Liver (tissue), 3 donors: ENCODE data around the gene ADGRF5.
A peak's percentile ranks its signal among the peaks of the same experiment; 100 is the strongest.

Experiments
- ATF3 ChIP-seq: IDR thresholded peaks from 2 replicates; pipeline ENCODE4 v1.6.1; 2016; ENCODE audit warnings: antibody characterized with exemption
- CTCF ChIP-seq: fragments of 150-350 bp; IDR thresholded peaks from 2 replicates; pipeline ENCODE4 v1.5.1; 2017; ENCODE audit warnings: improper control_type of control experiment, low read depth, low read length; ENCODE audit not compliant: missing input control
- FOXA1 ChIP-seq: IDR thresholded peaks from 2 replicates; pipeline ENCODE4 v1.6.1; 2016; ENCODE audit warnings: antibody characterized with exemption
- FOXA2 ChIP-seq: IDR thresholded peaks from 2 replicates; pipeline ENCODE4 v1.6.1; 2016; ENCODE audit warnings: antibody characterized with exemption
- GABPA ChIP-seq, 2 donors: IDR thresholded peaks in 1 of 2; conservative IDR thresholded peaks in 1 of 2; 2 replicates each; pipeline ENCODE4 v1.6.1; 2016; ENCODE audit warnings: antibody characterized with exemption in 2 of 2, mild to moderate bottlenecking in 1 of 2, moderate library complexity in 1 of 2
- JUND ChIP-seq, 2 donors: IDR thresholded peaks; 2 replicates each; pipeline ENCODE4 v1.6.1; 2016; ENCODE audit warnings: antibody characterized with exemption in 2 of 2
- NR2F2 ChIP-seq: IDR thresholded peaks from 2 replicates; pipeline ENCODE4 v1.6.1; 2016; ENCODE audit warnings: antibody characterized with exemption
- RAD21 ChIP-seq, 2 donors: IDR thresholded peaks; 2 replicates each; pipeline ENCODE4 v1.6.1; 2016; ENCODE audit warnings: antibody characterized with exemption in 2 of 2, mild to moderate bottlenecking in 2 of 2
- SP1 ChIP-seq: IDR thresholded peaks from 2 replicates; pipeline ENCODE4 v1.6.1; 2018; ENCODE audit warnings: antibody characterized with exemption, mild to moderate bottlenecking
- TAF1 ChIP-seq: conservative IDR thresholded peaks from 2 replicates; pipeline ENCODE4 v1.6.1; 2016; ENCODE audit warnings: antibody characterized with exemption, mild to moderate bottlenecking
- YY1 ChIP-seq: IDR thresholded peaks from 2 replicates; pipeline ENCODE4 v1.6.1; 2016; ENCODE audit warnings: antibody characterized with exemption, mild to moderate bottlenecking
- TF ChIP-seq, protein P1 (sequence below): IDR thresholded peaks from 2 replicates; pipeline ENCODE4 v1.6.1; 2016; ENCODE audit warnings: antibody characterized with exemption, mild to moderate bottlenecking
- donor health status: healthy.
- donor health status: healthy.

- TF ChIP-seq FOXA2 (no peak), YY1 (no peak), SP1 (no peak), CTCF (no peak), GABPA (IDR thresholded peaks at IDR 0.05 in 1 of 2, conservative IDR thresholded peaks at IDR 0.05 in 1 of 2) (no peak), ATF3 (no peak), RAD21 (IDR thresholded peaks at IDR 0.05) (no peak), FOXA1 (no peak), TAF1 (no peak), JUND (IDR thresholded peaks at IDR 0.05) (no peak), NR2F2 (peak; percentile 42)
- TF ChIP-seq, protein P1, sequence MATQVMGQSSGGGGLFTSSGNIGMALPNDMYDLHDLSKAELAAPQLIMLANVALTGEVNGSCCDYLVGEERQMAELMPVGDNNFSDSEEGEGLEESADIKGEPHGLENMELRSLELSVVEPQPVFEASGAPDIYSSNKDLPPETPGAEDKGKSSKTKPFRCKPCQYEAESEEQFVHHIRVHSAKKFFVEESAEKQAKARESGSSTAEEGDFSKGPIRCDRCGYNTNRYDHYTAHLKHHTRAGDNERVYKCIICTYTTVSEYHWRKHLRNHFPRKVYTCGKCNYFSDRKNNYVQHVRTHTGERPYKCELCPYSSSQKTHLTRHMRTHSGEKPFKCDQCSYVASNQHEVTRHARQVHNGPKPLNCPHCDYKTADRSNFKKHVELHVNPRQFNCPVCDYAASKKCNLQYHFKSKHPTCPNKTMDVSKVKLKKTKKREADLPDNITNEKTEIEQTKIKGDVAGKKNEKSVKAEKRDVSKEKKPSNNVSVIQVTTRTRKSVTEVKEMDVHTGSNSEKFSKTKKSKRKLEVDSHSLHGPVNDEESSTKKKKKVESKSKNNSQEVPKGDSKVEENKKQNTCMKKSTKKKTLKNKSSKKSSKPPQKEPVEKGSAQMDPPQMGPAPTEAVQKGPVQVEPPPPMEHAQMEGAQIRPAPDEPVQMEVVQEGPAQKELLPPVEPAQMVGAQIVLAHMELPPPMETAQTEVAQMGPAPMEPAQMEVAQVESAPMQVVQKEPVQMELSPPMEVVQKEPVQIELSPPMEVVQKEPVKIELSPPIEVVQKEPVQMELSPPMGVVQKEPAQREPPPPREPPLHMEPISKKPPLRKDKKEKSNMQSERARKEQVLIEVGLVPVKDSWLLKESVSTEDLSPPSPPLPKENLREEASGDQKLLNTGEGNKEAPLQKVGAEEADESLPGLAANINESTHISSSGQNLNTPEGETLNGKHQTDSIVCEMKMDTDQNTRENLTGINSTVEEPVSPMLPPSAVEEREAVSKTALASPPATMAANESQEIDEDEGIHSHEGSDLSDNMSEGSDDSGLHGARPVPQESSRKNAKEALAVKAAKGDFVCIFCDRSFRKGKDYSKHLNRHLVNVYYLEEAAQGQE, result no peak
Measured at GRCh38 chr6:46903175-46903574, 18.6 kb downstream of the ADGRF5 start.
